Panc1 (cell line): Measurements from ENCODE around the gene MAGT1.

Experiments used
- CTCF ChIP-seq: fragments of 450-650 bp; IDR thresholded peaks from 2 replicates; pipeline ENCODE4 v1.5.1; 2017; ENCODE audit warnings: mild to moderate bottlenecking
- SIN3A ChIP-seq: IDR thresholded peaks from 2 replicates; pipeline ENCODE4 v1.6.1; 2012; ENCODE audit warnings: low read depth, mild to moderate bottlenecking, low read length, moderate library complexity, borderline replicate concordance; ENCODE audit not compliant: insufficient read depth

DNA sequence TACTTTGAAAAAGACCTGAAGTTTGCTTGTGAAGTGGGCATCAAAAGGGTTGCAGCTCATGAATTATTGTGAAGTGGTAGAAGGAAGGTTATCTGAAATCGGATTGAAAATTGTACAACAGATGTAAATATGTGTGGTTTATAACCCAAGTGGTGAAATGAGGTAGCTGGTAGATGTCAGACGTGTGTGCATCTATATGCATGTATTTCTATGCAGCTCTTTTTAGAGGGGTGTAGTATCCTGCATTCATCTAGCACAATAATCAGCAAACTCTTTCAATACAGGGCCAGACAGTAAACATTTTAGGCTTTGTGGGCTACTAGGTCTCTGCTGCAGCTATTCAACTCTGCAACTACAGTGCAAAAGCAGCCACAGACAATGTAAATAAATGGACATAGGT lies 118.6 kb downstream of the MAGT1 start:
- TF ChIP-seq SIN3A: no peak
- TF ChIP-seq CTCF: no peak
